ENCODE results near the gene OSBPL1A. TPM values are rescaled to one million over a fixed set of nuclear protein-coding genes. Genes with fewer than 3 reads are reported as not detected.

Gene OSBPL1A
- total RNA-seq, 1 donor from 2014 or later, result 29.7 TPM

DNA sequence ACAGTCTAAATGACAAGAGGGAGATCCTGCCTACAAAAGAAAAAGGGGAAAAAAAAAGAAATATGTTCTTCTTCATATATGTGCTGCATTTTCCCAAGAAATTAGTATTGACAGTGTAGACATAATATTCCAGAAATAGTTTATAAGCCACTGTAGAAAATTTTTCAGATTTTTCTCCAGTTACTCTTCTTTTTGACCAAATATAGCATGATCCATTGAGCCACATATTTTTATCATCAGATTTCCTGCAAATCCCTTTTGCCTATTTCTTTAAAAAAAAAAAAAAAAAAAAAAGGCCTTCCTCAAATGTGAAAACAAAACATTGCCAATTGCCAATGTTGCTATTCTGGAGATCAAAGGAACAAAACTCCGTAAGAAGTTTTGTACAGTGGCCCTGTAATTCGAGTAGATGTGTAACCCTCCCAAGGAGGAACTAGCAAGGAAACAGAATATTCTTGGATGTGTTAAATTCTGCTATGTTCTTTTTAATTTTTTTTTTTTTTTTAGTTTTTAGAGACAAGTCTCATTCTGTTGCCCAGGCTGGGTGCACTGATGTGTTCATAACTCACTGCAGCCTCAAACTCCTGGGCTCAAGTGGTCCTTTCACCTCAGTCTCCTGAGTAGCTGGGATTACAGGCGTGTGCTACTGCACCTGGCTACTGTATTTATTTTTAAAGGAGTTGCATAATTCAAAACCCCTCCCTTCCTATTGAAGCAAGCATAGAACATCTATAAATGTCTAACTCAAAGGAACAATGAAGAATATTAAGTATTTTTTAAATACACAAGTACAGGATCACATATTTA, 271.3 kb downstream of the OSBPL1A start:
- peaks cover 12% of the 10 kb centered on the region for H3K36me3 Mint-ChIP-seq (ENCODE audit: unreplicated experiment)
- TF ChIP-seq, protein P1, sequence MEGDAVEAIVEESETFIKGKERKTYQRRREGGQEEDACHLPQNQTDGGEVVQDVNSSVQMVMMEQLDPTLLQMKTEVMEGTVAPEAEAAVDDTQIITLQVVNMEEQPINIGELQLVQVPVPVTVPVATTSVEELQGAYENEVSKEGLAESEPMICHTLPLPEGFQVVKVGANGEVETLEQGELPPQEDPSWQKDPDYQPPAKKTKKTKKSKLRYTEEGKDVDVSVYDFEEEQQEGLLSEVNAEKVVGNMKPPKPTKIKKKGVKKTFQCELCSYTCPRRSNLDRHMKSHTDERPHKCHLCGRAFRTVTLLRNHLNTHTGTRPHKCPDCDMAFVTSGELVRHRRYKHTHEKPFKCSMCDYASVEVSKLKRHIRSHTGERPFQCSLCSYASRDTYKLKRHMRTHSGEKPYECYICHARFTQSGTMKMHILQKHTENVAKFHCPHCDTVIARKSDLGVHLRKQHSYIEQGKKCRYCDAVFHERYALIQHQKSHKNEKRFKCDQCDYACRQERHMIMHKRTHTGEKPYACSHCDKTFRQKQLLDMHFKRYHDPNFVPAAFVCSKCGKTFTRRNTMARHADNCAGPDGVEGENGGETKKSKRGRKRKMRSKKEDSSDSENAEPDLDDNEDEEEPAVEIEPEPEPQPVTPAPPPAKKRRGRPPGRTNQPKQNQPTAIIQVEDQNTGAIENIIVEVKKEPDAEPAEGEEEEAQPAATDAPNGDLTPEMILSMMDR (IDR thresholded peaks at IDR 0.05), result no peak
- no peak for DNase-seq (ENCODE audit: extremely low spot score, unreplicated experiment)
- no peak overlapping the region for H3K4me3 Mint-ChIP-seq (ENCODE audit: unreplicated experiment)
- H3K9me3 Mint-ChIP-seq (ENCODE audit: unreplicated experiment), result no peaks in the 10 kb centered on the region
- no peak overlapping the region for H3K27ac Mint-ChIP-seq (ENCODE audit: unreplicated experiment)
- peaks cover 19% of the 10 kb centered on the region for H3K4me1 Mint-ChIP-seq (ENCODE audit: unreplicated experiment)
- H3K27me3 Mint-ChIP-seq (ENCODE audit: unreplicated experiment), result no peaks in the 10 kb centered on the region

DNA sequence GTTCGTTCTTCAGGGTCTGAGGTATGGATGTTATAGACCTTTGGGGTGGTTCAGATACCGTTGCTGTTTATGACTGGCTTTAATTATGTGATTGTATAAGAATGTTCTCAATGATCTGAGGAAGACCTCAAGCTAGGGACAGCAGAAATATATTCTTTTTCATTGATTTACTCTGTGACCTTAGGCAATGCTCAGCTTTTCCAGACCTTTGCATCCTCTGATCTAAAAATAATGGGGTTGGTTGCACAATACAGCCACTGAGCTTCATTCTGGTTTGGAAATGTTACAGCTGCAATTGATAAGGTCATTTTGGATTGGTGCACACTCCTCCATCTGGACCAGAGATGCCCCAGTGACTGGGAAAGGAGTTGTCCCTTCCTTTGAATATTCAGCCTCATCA, 276.0 kb downstream of the OSBPL1A start:
- H3K4me3 Mint-ChIP-seq (ENCODE audit: unreplicated experiment), result no peak overlapping the region
- H3K36me3 Mint-ChIP-seq (ENCODE audit: unreplicated experiment), result peaks cover 4% of the 10 kb centered on the region
- H3K9me3 Mint-ChIP-seq (ENCODE audit: unreplicated experiment), result no peaks in the 10 kb centered on the region
- no peak overlapping the region for H3K27ac Mint-ChIP-seq (ENCODE audit: unreplicated experiment)
- no peak for DNase-seq (ENCODE audit: extremely low spot score, unreplicated experiment)
- peaks cover 18% of the 10 kb centered on the region for H3K4me1 Mint-ChIP-seq (ENCODE audit: unreplicated experiment)
- TF ChIP-seq, protein P1 (IDR thresholded peaks at IDR 0.05), result no peak
- no peaks in the 10 kb centered on the region for H3K27me3 Mint-ChIP-seq (ENCODE audit: unreplicated experiment)

DNA sequence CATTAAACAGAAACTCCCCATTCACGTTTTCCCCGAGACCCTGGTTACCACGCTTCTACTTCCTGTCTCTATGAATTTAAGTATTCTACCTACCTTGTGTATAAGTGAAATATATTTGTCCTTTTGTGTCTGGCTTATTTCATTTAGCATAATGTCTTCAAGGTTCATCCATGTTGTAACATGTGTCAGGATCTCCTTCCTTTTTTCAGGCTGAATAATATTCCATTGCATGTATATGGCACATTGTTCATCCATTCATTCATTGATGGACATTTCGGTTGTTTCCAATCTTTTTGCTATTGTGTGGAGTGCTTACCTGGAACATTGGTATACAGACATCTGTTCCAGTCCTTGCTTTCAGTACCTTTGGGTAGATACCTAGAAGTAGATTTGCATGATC, 276.9 kb downstream of the OSBPL1A start:
- TF ChIP-seq, protein P1 (IDR thresholded peaks at IDR 0.05), result no peak
- H3K4me1 Mint-ChIP-seq (ENCODE audit: unreplicated experiment), result peaks cover 8% of the 10 kb centered on the region
- H3K27me3 Mint-ChIP-seq (ENCODE audit: unreplicated experiment), result no peaks in the 10 kb centered on the region
- H3K36me3 Mint-ChIP-seq (ENCODE audit: unreplicated experiment), result peaks cover 4% of the 10 kb centered on the region
- no peak overlapping the region for H3K27ac Mint-ChIP-seq (ENCODE audit: unreplicated experiment)
- no peak overlapping the region for H3K4me3 Mint-ChIP-seq (ENCODE audit: unreplicated experiment)
- no peak for DNase-seq (ENCODE audit: extremely low spot score, unreplicated experiment)
- no peaks in the 10 kb centered on the region for H3K9me3 Mint-ChIP-seq (ENCODE audit: unreplicated experiment)

DNA sequence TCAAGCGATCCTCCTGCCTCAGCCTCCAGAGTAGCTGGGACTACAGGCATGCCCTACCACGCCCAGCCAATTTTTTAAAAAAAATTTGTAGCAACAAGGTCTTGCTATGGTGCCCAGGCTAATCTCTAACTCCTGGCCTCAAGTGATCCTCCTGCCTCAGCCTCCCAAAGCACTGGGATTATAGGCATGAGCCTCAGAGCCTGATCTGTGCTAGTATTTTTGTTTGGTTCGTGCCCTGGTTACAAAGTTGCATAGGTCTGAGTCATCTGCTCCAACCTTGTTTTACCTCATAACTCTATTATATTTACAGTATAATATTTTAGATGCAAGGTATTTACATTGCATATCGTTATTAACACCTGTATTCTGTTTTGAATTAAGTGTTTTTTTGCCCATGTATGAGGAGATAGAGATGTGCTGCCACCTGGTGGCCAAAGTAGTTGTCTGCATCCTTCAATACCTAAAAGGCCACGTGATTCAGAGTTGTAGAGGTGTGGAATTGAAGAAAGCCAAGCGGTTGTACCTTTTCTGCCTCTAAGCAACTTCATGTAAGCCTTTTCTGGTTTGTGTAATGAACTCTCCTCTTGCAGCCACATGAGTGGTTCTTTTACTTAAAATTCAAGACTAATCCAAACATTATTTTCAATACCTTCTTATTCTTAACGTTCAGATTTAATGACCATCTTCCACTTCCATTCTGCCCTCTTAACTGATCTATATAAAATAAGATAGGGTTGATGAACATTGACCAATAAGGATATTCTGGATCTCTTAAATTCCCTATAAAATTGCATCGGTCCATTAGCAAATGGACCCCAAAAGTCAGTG, 278.7 kb downstream of the OSBPL1A start:
- H3K4me3 Mint-ChIP-seq (ENCODE audit: unreplicated experiment), result no peak overlapping the region
- H3K4me1 Mint-ChIP-seq (ENCODE audit: unreplicated experiment), result no peaks in the 10 kb centered on the region
- H3K36me3 Mint-ChIP-seq (ENCODE audit: unreplicated experiment), result no peaks in the 10 kb centered on the region
- TF ChIP-seq, protein P1 (IDR thresholded peaks at IDR 0.05), result peak; percentile 91
- no peaks in the 10 kb centered on the region for H3K27me3 Mint-ChIP-seq (ENCODE audit: unreplicated experiment)
- no peak overlapping the region for H3K27ac Mint-ChIP-seq (ENCODE audit: unreplicated experiment)
- no peaks in the 10 kb centered on the region for H3K9me3 Mint-ChIP-seq (ENCODE audit: unreplicated experiment)
- DNase-seq (ENCODE audit: extremely low spot score, unreplicated experiment), result no peak

DNA sequence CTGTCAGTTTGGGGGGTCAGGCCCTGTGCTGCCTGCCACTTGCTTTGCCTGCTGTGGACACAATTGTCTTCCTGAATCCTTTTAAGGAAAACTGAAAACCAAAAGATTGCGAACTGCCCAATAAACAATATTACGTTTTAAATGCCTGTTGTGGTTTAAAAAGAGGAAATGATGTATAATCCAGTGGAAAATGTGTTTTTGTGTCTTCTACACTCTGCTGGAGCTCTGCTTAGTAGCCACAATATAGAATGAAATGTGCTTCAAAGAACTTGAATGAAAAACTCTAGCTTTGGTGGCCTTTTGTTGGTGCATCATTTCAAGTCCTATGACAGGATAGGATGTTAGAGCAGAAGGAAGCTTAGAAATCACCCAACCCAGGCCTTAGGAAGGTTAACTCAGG, 282.0 kb downstream of the OSBPL1A start:
- Mint-ChIP-seq H3K4me3 (ENCODE audit: unreplicated experiment) (no peak overlapping the region), H3K4me1 (ENCODE audit: unreplicated experiment) (peaks cover 2% of the 10 kb centered on the region), H3K27ac (ENCODE audit: unreplicated experiment) (no peak overlapping the region), H3K36me3 (ENCODE audit: unreplicated experiment) (no peaks in the 10 kb centered on the region), H3K27me3 (ENCODE audit: unreplicated experiment) (no peaks in the 10 kb centered on the region), H3K9me3 (ENCODE audit: unreplicated experiment) (no peaks in the 10 kb centered on the region)
- no peak for DNase-seq (ENCODE audit: extremely low spot score, unreplicated experiment)
- TF ChIP-seq, protein P1 (IDR thresholded peaks at IDR 0.05), result no peak

All from osteocyte (in vitro differentiated cells).